GM12801 (cell line): ENCODE measurements around the gene TMEM209.

Experiments
- CTCF ChIP-seq: IDR thresholded peaks from one replicate; pipeline ENCODE4 v1.5.1; 2011; ENCODE audit warnings: control low read depth; ENCODE audit not compliant: insufficient read length; ENCODE audit errors: extremely low read depth

TMEM209 gene

GRCh38 chr7:130218806-130219620, 13.8 kb upstream of the TMEM209 start:
- TF ChIP-seq CTCF, result no peak

DNA sequence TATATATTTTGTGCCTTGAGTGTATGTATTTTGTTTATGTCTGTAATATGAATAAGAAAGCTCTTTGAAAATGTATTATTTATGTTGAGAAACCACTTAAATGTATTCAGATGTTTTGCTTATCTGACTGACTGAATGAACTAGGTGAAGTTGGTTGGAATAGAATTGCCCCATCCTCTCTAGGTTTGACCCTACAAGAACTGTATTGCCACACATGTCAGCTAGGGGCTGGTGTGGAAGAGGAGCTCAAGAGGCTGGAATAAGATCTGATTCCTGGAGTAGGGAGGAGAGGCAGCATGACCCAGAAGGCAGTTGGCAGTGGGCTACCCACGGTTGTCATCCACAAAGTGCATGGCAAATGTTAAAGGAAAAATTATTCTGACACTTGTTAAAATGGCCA, 11.5 kb upstream of the TMEM209 start:
- TF ChIP-seq CTCF, result no peak

- no peak for TF ChIP-seq CTCF
Observed at GRCh38 chr7:130216025-130216424, 10.8 kb upstream of the TMEM209 start.

- no peak for TF ChIP-seq CTCF
Observed at GRCh38 chr7:130213828-130214227, 8.6 kb upstream of the TMEM209 start.

GRCh38 chr7:130210181-130210935, 5.2 kb upstream of the TMEM209 start:
- TF ChIP-seq CTCF, result no peak

- TF ChIP-seq CTCF, result no peak
Observed at GRCh38 chr7:130208516-130208915, 3.3 kb upstream of the TMEM209 start.

- no peak for TF ChIP-seq CTCF
Observed at GRCh38 chr7:130207642-130208041, 2.4 kb upstream of the TMEM209 start, which contains the start of gene SSMEM1. TSS of gene SSMEM1 (plus strand) at chr7:130207860. CDS start at chr7:130207911, 51 bp downstream.
